Stimulated activated CD4-positive, alpha-beta T cell treated with anti-CD3 and anti-CD28 coated beads, Interleukin-15, amount 100 ng/mL, for 24 hours (primary cell): Measurements from ENCODE around the gene FBXL5.

Experiments used
- DNase-seq: peaks from one replicate; pipeline ENCODE4 v3.0.0-alpha.2; 2020

Gene FBXL5

DNA sequence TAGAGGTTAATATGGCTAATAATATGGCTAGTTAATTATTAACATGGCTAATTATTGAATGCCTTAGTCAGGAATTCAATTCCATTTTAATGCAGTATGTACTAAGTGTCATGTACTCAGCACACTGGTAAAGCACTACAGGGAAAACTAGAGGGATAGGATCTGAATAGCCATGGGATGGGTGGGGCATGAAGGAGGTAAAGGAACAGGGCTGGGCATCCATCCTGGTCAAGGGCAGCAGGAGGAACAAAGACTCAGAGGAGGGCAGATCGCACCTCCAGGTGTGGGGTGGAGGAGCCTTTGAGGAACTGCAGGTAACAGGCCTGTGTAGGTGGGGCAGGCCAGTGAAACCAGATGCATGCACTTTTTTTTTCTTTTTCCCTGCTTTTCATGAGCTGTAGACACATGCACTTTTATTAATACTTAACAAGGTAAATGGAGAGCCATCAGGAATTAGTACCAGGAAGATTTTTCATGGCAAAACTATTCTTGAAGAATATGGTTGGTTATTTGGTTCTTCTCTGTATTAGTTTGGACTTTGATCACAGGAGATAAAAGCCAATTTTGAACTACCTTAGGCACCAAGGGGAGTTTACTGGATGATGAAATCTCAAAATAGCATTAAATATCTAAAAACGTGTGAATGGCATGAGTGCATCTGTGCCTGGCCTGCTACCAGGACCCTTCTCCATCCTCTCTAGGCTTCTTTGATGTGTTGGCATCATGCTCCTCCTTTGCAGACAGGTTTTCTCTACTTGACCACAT is 97.2 kb downstream of the FBXL5 start:
- DNase-seq, result no peak

DNA sequence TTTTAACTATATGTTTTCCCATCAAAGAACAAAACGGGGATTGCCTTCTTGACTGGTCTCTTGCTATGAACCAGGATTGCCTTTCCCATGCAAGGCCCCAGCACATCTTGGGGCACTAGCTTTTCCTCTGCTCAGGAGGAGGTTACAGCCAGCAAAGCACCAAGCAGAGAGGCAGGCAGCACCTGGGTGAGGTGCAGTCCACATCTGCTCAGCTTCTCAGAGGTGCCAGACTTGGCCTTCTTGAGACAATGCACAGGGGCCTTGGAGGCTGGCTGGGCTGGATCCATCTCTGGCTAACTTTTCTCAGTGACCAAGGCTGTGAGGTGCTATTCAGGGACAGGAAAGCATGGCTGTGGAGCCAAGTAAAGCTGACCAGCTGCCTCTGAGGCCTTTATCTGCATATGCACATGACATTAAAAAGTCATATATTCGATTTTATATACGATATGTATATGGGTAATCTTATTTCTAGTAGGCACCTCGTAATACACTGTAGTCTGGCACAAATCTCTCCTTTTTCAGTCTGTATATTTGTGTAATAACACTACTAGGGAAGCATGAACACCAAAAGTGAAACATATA is 98.6 kb downstream of the FBXL5 start:
- no peak for DNase-seq
